Panc1 (cell line): ENCODE data around the gene EDN2. TPM values are rescaled to one million over a fixed set of nuclear protein-coding genes. Genes with fewer than 3 reads are reported as not detected.

Experiments used
- ATAC-seq: fragments of 200-7000 bp; cut with Tn5 transposase; 2 replicates; pipeline ENCODE4 v1.9.1; 2020; ENCODE audit warnings: mild to moderate bottlenecking, moderate library complexity
- BruUV-seq: library from RNA; stranded (reverse); fragments of 400-500 nt; replicated peaks from 2 replicates; lab custom pipeline; 2021; lab: Mats Ljungman, UMichigan
- CTCF ChIA-PET: fragments of 300-600 bp; sonication (Branson Sonifier 250); formaldehyde crosslinking; loops from one replicate; lab custom pipeline; 2022; ENCODE audit warnings: antibody characterized with exemption; lab: Charles Lee
- POLR2A ChIA-PET: fragments of 300-600 bp; sonication (Branson Sonifier 250); formaldehyde crosslinking; loops from one replicate; lab custom pipeline; 2022; ENCODE audit warnings: antibody characterized with exemption; lab: Charles Lee
- DNase-seq: peaks from one replicate; pipeline ENCODE4 v3.0.0-alpha.2; 2010; ENCODE audit warnings: low read depth, low spot score
- H3K27ac ChIP-seq: 2 replicates; pipeline ENCODE4 v1.5.1; 2011; ENCODE audit warnings: mild to moderate bottlenecking, low read length, inconsistent platforms
- H3K27me3 ChIP-seq: fragments of 200-500 bp; sonication (Bioruptor generic); 2 replicates; pipeline ENCODE4 v1.6.0; 2014; ENCODE audit warnings: low read length, inconsistent platforms; ENCODE audit not compliant: control insufficient read depth, insufficient read depth
- H3K36me3 ChIP-seq: fragments of 200-500 bp; sonication (Bioruptor generic); 2 replicates; pipeline ENCODE4 v1.5.1; 2014; ENCODE audit warnings: inconsistent platforms, mild to moderate bottlenecking, low read length, moderate library complexity; ENCODE audit not compliant: control insufficient read depth, insufficient read depth
- H3K4me1 ChIP-seq: 2 replicates; pipeline ENCODE4 v1.5.1; 2011; ENCODE audit warnings: inconsistent platforms, mild to moderate bottlenecking, low read length, moderate library complexity; ENCODE audit not compliant: control insufficient read depth, insufficient read depth
- H3K4me3 ChIP-seq, 2 experiments: 2 replicates each; pipeline ENCODE4 v1.5.1; 2011 to 2012; ENCODE audit warnings: low read depth in 2 of 2, low read length in 2 of 2, mild to moderate bottlenecking in 2 of 2, inconsistent platforms in 1 of 2, moderate library complexity in 1 of 2
- H3K9me3 ChIP-seq: fragments of 200-500 bp; sonication (Bioruptor generic); 2 replicates; pipeline ENCODE4 v1.5.1; 2014; ENCODE audit warnings: low read depth, mild to moderate bottlenecking, inconsistent platforms, low read length, moderate library complexity; ENCODE audit not compliant: control insufficient read depth, insufficient read depth
- CTCF ChIP-seq: fragments of 450-650 bp; IDR thresholded peaks from 2 replicates; pipeline ENCODE4 v1.5.1; 2017; ENCODE audit warnings: mild to moderate bottlenecking
- POLR2AphosphoS5 ChIP-seq: IDR thresholded peaks from 2 replicates; pipeline ENCODE4 v1.6.1; 2012; ENCODE audit warnings: mild to moderate bottlenecking, low read depth, low read length, moderate library complexity
- REST ChIP-seq, 2 experiments: IDR thresholded peaks; 2 replicates each; pipeline ENCODE4 v1.6.1; 2011 to 2012; ENCODE audit warnings: low read depth in 2 of 2, control low read depth in 1 of 2, low read length in 1 of 2, mild to moderate bottlenecking in 1 of 2, moderate library complexity in 1 of 2; ENCODE audit not compliant: insufficient read depth in 1 of 2
- SIN3A ChIP-seq: IDR thresholded peaks from 2 replicates; pipeline ENCODE4 v1.6.1; 2012; ENCODE audit warnings: low read depth, mild to moderate bottlenecking, low read length, moderate library complexity, borderline replicate concordance; ENCODE audit not compliant: insufficient read depth
- TCF7L2 ChIP-seq: IDR thresholded peaks from 2 replicates; pipeline ENCODE4 v1.6.1; 2011; ENCODE audit warnings: mild to moderate bottlenecking, low read depth, low read length, inconsistent platforms
- in situ Hi-C: cut with HindIII; loops from 2 replicates; pipeline ENCODE4 v1.10.0; 2016; ENCODE audit warnings: low sequenced_read_pairs, low pct_unique_long_range_greater_than_20kb
- intact Hi-C: fragments of 100-400 bp; cut with micrococcal nuclease; formaldehyde crosslinking; loops from one replicate; pipeline ENCODE4 v1.10.0; 2022; ENCODE audit not compliant: unreplicated experiment
- total RNA-seq: library from RNA; stranded (reverse); gene quantifications from one replicate; pipeline ENCODE4 v1.2.1, GENCODE V29; 2021; ENCODE audit not compliant: unreplicated experiment

The EDN2 gene
- total RNA-seq, 1 experiment from 2014 or later: not detected

GRCh38 chr1:41495210-41495948, 10.9 kb upstream of the EDN2 start:
- H3K4me1 ChIP-seq: peaks cover 9% of the 10 kb centered on the region; the same call in 1 of the 2 replicates

More at GRCh38 chr1:41495210-41495948, 10.9 kb upstream of the EDN2 start:
- TF ChIP-seq REST (IDR thresholded peaks at IDR 0.05; ENCODE audit: insufficient read depth in 1 of 2, low read depth in 2 of 2, low read length in 1 of 2) (no peak), CTCF (no peak; the same call in 1 of the 2 replicates), SIN3A (no peak), TCF7L2 (no peak), POLR2AphosphoS5 (no peak)
- Histone ChIP-seq H3K27me3 (no peaks in the 10 kb centered on the region), H3K9me3 (no peaks in the 10 kb centered on the region), H3K27ac (peak overlapping the region; percentile 63), H3K36me3 (no peaks in the 10 kb centered on the region), H3K4me3 (peak overlapping the region; percentile 39 to 48)
- ATAC-seq (peak; percentile 32), DNase-seq (no peak)
- intact Hi-C loops (no loop called here), in situ Hi-C loops (no loop called here)
- ChIA-PET POLR2A (no interaction called here), CTCF (no interaction called here)
- no TSS peak for BruUV-seq
